ENCODE results near the gene LMO4. TPM values are rescaled to one million over a fixed set of nuclear protein-coding genes. Genes with fewer than 3 reads are reported as not detected.
A peak's percentile ranks its signal among the peaks of the same experiment; 100 is the strongest.

The LMO4 gene
- total RNA-seq, 2 donors from 2014 or later: 42.9 to 73.6 TPM

DNA sequence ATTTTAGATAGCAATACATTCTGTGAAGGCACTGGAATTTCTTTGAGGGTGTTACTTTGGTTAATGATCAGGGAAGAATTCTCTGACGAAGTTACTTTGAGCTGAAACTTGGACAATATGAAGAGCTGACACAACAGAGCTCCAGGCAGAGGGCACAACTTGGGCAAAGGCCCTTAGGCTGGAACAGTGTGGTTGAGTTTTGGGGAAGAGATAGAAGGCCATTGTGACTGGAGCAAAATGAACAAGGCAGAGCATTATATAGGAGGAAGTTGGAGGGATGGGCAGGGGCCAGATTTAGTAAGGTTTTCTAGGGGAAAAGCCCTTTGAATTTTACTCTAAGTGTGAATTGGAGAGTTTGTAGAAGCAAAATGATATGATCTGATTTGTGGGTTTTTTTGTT lies 30.9 kb downstream of the LMO4 start:
- peaks cover 8% of the 10 kb centered on the region for H3K36me3 Mint-ChIP-seq
- DNase-seq (ENCODE audit: low spot score) (no peak), ATAC-seq (no peak)
- H3K27me3 Mint-ChIP-seq: no peaks in the 10 kb centered on the region
- H3K4me3 Mint-ChIP-seq: no peak overlapping the region
- H3K27ac Mint-ChIP-seq: no peak overlapping the region
- H3K9me3 Mint-ChIP-seq: no peaks in the 10 kb centered on the region
- H3K4me1 Mint-ChIP-seq (ENCODE audit: low read depth in 2 of 2): peaks cover 0 to 14% of the 10 kb centered on the region in 2 donors

DNA sequence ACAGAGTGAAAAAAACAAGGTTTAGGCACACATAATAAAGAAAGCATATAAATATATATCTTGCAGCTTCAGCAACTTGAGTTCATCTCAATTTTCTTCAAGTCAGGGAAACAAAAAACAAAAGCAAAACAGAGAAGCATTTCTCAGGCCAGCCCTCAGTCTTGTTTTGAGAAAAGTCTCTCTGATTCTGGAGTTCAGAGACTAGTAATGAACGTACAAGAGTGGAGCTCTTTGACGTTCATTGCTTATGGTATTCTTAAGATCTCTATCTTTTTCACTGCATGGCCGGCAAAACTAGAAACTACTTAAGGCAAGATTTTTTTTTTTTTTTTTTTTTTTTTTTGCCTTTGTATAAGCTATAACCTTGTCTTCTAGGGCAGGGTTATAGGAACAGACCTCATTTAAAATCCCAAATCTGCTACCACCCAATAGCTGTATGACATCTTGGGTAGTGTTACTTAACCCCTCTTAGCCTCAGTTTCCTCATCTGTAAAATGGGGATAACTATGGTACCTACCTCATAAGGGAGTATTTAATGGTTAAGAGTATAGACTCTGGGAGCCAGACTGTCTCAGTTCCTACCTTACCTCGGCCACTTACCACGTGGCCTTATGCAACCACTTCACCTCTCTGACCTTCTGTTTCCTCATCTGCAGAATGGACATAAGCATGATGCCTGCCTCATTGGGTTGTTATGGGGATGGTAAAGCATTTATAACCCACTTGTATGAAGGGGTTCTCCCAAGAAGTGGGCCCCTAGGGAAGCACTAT lies 33.6 kb downstream of the LMO4 start:
- DNase-seq (ENCODE audit: low spot score) (no peak), ATAC-seq (peak in 1 of 2 donors; percentile 32)
- Mint-ChIP-seq H3K9me3 (no peaks in the 10 kb centered on the region), H3K27ac (no peak overlapping the region), H3K4me1 (ENCODE audit: low read depth in 2 of 2) (peaks cover 0 to 12% of the 10 kb centered on the region in 2 donors), H3K36me3 (peaks cover 8% of the 10 kb centered on the region), H3K27me3 (no peaks in the 10 kb centered on the region), H3K4me3 (no peak overlapping the region)

DNA sequence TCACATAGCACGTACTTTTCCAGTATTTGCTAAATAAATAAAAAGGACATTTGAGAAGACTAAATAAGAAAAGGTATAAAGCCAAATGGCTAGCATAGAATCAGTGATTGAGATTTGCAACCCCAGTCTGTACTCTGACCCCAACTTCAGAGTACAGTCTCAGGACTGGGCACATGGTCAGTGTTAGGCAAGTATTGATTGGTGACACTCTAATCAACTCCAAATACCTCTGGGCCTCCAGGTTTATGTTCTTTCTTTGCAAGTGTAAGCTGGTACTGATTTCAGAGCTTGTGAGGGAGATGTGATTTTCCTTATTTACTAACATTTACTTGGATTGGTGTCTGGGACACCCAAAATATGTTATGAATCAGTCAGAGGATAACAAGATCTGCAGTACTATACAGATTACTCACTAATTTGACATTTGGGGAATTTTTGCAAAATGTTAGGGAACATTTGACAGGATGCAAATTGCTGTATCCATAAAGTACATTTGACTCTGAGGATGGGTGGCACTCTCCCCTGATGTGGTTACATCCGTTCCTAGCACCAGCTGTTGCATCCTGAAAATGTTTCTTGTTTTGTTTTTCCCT lies 34.2 kb downstream of the LMO4 start:
- DNase-seq (ENCODE audit: low spot score) (no peak), ATAC-seq (no peak)
- no peaks in the 10 kb centered on the region for H3K27me3 Mint-ChIP-seq
- no peaks in the 10 kb centered on the region for H3K9me3 Mint-ChIP-seq
- no peak overlapping the region for H3K27ac Mint-ChIP-seq
- H3K4me1 Mint-ChIP-seq (ENCODE audit: low read depth in 2 of 2): peaks cover 0 to 12% of the 10 kb centered on the region in 2 donors
- H3K4me3 Mint-ChIP-seq: no peak overlapping the region
- peaks cover 8% of the 10 kb centered on the region for H3K36me3 Mint-ChIP-seq

DNA sequence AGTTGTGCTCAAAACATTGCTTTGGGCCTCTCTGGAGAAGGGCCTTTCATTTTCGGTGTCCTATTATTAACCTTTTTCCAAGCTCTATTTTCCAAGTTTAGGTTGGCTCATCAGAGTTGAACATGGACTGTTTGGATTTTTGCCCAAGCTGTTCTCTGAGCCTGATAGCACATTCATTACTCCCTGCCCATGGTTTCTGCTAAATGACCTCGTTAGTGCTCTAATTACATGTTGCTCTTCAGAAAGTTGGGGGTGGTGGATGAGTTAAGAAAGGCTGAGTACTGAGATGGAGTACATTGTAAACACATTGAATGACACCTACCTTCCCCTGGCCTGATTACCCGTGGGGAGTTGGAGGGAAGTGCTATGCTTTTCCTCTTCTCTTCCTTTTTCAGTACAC lies 38.9 kb downstream of the LMO4 start:
- H3K27me3 Mint-ChIP-seq: no peaks in the 10 kb centered on the region
- H3K9me3 Mint-ChIP-seq: no peaks in the 10 kb centered on the region
- no peak for DNase-seq (ENCODE audit: low spot score)
- H3K27ac Mint-ChIP-seq: no peak overlapping the region
- H3K36me3 Mint-ChIP-seq: no peaks in the 10 kb centered on the region
- H3K4me1 Mint-ChIP-seq (ENCODE audit: low read depth in 2 of 2): peaks cover 9 to 13% of the 10 kb centered on the region in 2 donors
- H3K4me3 Mint-ChIP-seq: no peak overlapping the region
- no peak for ATAC-seq

DNA sequence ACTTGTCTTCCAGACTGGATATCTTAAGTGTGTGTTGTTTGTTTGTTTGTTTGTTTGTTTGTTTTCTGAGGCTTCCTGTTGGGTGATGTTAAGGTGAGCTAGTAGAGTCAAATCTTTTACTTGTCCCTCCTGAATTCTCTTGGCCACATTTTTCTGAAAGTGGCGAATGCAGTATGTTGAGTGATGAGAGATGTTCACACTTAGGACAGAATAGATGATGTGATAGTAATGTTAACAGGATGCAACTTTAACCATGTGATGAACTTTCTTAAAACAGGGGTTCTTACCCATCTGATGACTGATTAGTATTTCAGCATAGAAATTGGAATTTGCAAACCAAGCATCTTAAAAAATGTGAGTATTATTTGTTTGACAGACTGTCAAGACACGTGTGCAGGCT lies 40.2 kb downstream of the LMO4 start:
- Mint-ChIP-seq H3K27me3 (no peaks in the 10 kb centered on the region), H3K4me3 (no peak overlapping the region), H3K4me1 (ENCODE audit: low read depth in 2 of 2) (peaks cover 9 to 13% of the 10 kb centered on the region in 2 donors), H3K27ac (peak overlapping the region in 1 of 2 donors; percentile 38), H3K36me3 (no peaks in the 10 kb centered on the region), H3K9me3 (no peaks in the 10 kb centered on the region)
- no peak for DNase-seq (ENCODE audit: low spot score)
- ATAC-seq: peak in 1 of 2 donors; percentile 69

DNA sequence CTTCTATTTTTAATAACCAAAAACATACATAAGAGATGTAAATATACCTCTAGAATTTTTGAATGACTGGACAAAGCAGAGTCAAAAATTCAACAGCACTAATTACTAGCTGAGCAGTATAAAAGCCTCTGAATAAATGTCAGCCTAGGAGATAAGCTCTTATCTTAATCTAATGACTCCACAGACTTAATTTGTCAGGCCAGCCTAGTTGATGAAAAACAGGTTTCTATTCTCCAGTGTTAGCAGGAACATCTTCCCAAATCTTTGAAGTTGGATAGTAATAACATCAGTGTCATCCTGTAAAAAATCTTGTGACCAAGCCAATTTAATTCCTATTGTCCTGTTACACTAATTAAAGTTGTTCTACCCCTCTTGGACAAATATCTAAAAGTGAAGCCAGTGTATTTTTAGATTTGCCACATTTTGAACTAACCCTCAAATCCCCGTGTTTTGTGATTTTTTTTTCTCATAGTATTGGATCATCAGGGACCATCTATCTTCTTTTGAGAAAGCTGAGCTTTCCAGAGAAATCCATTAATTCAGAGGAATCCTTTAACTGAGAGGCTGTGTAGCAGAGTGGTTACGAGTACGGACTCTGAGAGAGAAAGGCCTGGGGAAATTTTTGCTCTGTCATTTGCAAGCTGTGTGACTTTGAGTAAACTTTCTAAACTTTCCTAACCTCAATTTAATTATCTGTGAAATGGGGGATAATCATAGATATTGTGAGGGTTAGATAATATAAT lies 41.2 kb downstream of the LMO4 start:
- no peaks in the 10 kb centered on the region for H3K9me3 Mint-ChIP-seq
- no peaks in the 10 kb centered on the region for H3K36me3 Mint-ChIP-seq
- no peaks in the 10 kb centered on the region for H3K27me3 Mint-ChIP-seq
- peaks cover 9 to 13% of the 10 kb centered on the region in 2 donors for H3K4me1 Mint-ChIP-seq (ENCODE audit: low read depth in 2 of 2)
- DNase-seq (ENCODE audit: low spot score): no peak
- no peak overlapping the region for H3K4me3 Mint-ChIP-seq
- peak overlapping the region in 1 of 2 donors; percentile 38 for H3K27ac Mint-ChIP-seq
- no peak for ATAC-seq

DNA sequence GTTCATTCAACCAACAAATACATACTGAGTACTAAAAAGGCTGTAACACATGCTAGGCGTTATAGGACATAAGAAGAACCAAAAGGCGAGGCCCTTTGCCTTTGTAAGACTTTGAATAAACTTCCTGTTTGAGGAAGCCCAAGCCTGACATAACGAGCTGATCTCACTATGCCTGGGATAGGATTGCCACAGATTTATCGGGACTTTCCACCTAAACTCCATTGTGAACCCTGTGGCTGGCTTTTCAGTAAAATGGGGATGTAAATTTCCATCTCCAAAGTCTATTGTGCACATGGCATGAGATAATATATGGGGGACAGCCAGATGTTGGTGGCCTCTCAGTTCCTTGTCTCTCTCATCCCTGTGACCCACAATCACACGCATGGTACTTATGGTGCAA lies 41.9 kb downstream of the LMO4 start:
- DNase-seq (ENCODE audit: low spot score) (no peak), ATAC-seq (no peak)
- peaks cover 9 to 13% of the 10 kb centered on the region in 2 donors for H3K4me1 Mint-ChIP-seq (ENCODE audit: low read depth in 2 of 2)
- no peaks in the 10 kb centered on the region for H3K27me3 Mint-ChIP-seq
- H3K4me3 Mint-ChIP-seq: no peak overlapping the region
- H3K9me3 Mint-ChIP-seq: no peaks in the 10 kb centered on the region
- no peak overlapping the region for H3K27ac Mint-ChIP-seq
- H3K36me3 Mint-ChIP-seq: no peaks in the 10 kb centered on the region

DNA sequence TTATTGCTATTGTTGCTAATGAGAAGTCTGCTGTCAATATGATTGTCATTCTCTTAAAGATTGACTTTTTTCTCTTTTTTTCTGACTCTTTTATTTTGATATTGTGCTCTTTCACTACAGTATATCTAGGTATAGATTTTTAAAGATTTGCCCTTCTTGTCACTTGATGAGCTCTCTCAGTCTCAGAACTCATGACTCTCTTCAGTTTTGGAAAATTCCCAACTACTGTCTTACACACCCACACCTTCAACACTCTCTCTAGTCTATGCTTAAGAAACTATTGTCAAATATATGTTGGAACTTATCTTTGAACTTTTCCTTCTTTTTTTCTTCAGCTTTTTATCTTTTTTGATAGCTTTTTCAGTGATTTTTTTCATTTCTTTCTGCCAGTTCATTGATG lies 50.6 kb downstream of the LMO4 start:
- H3K27ac Mint-ChIP-seq: no peak overlapping the region
- H3K4me1 Mint-ChIP-seq (ENCODE audit: low read depth in 2 of 2): no peaks in the 10 kb centered on the region
- ATAC-seq: no peak

DNA sequence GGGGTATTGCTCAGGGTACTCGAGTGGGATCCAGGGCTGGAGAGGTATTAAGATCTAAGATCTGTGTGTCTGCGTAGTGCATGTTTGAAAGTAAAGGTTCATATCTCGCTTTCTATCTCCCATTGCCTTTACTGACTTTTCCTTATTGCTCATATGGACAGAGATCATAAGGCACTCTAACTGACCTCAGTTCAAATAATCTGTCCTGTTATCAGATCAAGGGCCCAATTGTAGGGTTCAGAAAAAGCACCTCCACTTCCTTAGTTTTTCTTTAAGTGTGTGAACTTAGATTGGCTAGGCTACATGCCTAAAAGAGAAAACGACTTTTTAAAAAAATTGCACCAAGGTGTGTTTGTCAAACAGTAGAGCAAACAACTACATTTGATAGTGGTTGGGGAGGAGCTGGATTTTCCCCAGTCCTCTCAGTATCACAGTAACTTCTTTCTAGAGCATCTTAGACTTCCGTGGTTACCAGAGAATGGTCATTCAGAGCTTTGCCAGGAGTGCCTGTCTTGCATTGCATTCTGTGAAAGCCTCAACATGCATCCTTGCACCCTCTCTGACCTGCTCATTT lies 57.6 kb downstream of the LMO4 start:
- ATAC-seq: no peak
- no peaks in the 10 kb centered on the region for H3K36me3 Mint-ChIP-seq
- H3K4me1 Mint-ChIP-seq (ENCODE audit: low read depth in 2 of 2): no peaks in the 10 kb centered on the region
- H3K27ac Mint-ChIP-seq: no peak overlapping the region
- H3K27me3 Mint-ChIP-seq: no peaks in the 10 kb centered on the region
- no peak overlapping the region for H3K4me3 Mint-ChIP-seq
- no peaks in the 10 kb centered on the region for H3K9me3 Mint-ChIP-seq
- no peak for DNase-seq (ENCODE audit: low spot score)

More for the DNA sequence above, 50.6 kb downstream of the LMO4 start:
- H3K9me3 Mint-ChIP-seq: peaks cover 13% of the 10 kb centered on the region
- H3K36me3 Mint-ChIP-seq: peaks cover 26% of the 10 kb centered on the region
- H3K4me3 Mint-ChIP-seq: no peak overlapping the region
- DNase-seq (ENCODE audit: low spot score): no peak
- H3K27me3 Mint-ChIP-seq: no peaks in the 10 kb centered on the region

DNA sequence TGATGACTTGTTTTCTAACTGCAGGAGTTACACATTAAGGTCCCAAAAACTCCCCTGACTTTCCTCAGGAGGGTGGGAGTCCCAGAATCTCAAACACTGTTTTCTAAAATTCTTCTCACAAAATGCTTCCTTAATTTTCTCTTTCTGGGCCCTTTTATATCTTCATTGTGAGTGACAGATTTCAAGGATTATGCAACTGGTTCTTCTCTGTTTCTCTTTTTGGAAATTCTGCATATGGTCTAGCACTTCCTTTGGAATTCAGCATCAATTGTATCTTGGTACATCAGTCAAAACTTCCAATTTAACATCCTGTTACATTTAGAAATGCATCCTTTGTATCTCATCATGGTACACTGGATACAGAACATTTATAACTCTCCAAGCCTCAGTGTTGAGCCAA lies 59.7 kb downstream of the LMO4 start:
- H3K4me3 Mint-ChIP-seq: no peak overlapping the region
- DNase-seq (ENCODE audit: low spot score): no peak
- no peaks in the 10 kb centered on the region for H3K27me3 Mint-ChIP-seq
- H3K4me1 Mint-ChIP-seq (ENCODE audit: low read depth in 2 of 2): no peaks in the 10 kb centered on the region
- H3K27ac Mint-ChIP-seq: no peak overlapping the region
- ATAC-seq: no peak
- no peaks in the 10 kb centered on the region for H3K9me3 Mint-ChIP-seq
- no peaks in the 10 kb centered on the region for H3K36me3 Mint-ChIP-seq

DNA sequence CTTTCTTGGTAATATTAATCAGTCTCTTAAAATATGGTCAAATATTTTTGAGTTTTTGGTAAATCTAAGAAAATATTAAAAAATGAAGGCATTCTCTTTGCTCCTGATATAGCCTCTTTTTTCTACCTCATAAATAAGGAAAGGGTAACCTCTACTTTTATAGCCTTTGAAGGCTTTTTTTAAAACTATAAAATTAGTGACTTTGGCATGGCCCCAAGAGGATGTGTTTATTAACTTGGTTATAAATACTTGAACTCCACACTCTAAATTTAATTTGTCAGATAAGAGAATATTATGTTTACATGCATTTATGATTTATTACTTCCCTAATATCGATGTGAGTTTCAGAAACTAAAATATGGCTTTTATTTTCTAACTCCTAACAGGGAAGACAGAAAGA lies 60.3 kb downstream of the LMO4 start:
- DNase-seq (ENCODE audit: low spot score): no peak
- Mint-ChIP-seq H3K27ac (no peak overlapping the region), H3K27me3 (no peaks in the 10 kb centered on the region), H3K36me3 (no peaks in the 10 kb centered on the region), H3K9me3 (no peaks in the 10 kb centered on the region), H3K4me1 (ENCODE audit: low read depth in 2 of 2) (no peaks in the 10 kb centered on the region), H3K4me3 (no peak overlapping the region)
- no peak for ATAC-seq

DNA sequence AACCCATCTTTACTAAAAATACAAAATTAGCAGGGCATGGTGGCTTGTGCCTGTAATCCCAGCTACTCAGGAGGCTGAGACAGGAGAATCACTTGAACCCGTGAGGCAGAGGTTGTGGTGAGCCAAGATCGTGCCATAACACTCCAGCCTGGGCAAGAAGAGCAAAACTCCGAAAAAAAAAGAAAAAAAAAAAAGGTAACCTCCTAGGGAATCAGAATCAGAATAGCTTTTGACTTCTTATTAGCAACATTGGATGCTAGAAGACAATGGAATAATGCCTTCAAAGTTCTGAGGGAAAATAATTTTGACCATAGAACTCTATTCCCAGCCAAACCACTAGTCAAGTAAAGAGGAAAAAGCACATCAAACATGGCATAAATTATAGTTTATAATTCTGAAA lies 60.9 kb downstream of the LMO4 start:
- Mint-ChIP-seq H3K9me3 (no peaks in the 10 kb centered on the region), H3K4me3 (no peak overlapping the region), H3K27ac (no peak overlapping the region), H3K27me3 (no peaks in the 10 kb centered on the region), H3K36me3 (no peaks in the 10 kb centered on the region), H3K4me1 (ENCODE audit: low read depth in 2 of 2) (no peaks in the 10 kb centered on the region)
- DNase-seq (ENCODE audit: low spot score) (no peak), ATAC-seq (no peak)

DNA sequence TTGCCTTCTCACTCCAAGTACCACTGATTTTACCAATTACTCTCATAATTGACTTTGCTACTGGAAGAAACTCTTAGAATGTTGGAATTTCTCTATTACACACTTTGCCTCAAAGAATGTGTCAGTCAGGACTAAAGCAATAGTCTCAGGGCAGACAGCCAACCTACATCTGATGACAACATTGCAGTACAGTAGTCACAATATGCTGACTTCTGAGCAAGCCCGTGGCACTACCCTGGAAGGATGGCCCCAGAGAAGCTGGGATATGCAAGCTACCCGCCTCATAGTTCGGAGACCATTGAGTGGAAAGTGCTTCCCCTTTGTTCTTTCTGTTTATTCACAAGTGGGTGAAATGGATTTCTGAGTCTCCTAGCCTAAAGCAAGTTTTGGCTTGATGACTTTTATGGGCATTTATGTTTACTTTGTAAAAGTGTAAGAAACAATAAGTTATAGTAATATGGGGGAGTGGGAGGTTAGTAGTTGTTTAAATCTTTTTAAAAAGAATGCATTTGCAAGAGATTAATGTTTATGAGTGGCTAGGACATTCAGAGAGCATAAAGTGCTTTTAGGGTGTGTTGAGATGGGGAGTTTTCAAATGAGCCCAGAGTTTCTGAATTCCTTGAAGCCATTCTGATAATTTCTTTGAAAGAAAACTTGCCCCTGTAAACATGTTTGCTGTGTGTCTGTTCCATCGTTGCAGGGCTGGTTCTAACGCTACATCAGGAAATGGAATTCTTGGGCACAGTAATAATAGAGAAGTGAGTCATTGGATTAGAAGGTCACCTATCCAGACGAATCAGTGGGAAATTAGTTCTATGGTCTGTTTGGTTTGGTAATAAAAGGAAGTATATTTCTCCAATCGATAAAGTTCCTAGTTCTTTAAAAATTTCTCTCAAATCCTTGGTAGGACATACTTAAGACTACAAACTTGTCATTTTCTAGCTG lies 63.8 kb downstream of the LMO4 start:
- no peaks in the 10 kb centered on the region for H3K4me1 Mint-ChIP-seq (ENCODE audit: low read depth in 2 of 2)
- DNase-seq (ENCODE audit: low spot score): no peak
- no peaks in the 10 kb centered on the region for H3K36me3 Mint-ChIP-seq

More for the DNA sequence above, 63.8 kb downstream of the LMO4 start:
- H3K27me3 Mint-ChIP-seq: no peaks in the 10 kb centered on the region
- no peak for ATAC-seq
- no peaks in the 10 kb centered on the region for H3K9me3 Mint-ChIP-seq
- no peak overlapping the region for H3K4me3 Mint-ChIP-seq
- H3K27ac Mint-ChIP-seq: peak overlapping the region in 1 of 2 donors; percentile 14
